ENCODE data around the gene LRP1B.

- TF ChIP-seq CTCF (IDR thresholded peaks at IDR 0.05): no peak
- TF ChIP-seq POLR2AphosphoS5 (IDR thresholded peaks at IDR 0.05): no peak
- TF ChIP-seq POLR2A (IDR thresholded peaks at IDR 0.05): no peak
Measured at GRCh38 chr2:141641462-141641861, 489.4 kb downstream of the LRP1B start.
